ENCODE results near the gene TCF12. TPM values are rescaled to one million over a fixed set of nuclear protein-coding genes. Genes with fewer than 3 reads are reported as not detected.

The TCF12 gene
- total RNA-seq, 3 donors from 2014 or later, result 164 to 198 (median 174) TPM

DNA sequence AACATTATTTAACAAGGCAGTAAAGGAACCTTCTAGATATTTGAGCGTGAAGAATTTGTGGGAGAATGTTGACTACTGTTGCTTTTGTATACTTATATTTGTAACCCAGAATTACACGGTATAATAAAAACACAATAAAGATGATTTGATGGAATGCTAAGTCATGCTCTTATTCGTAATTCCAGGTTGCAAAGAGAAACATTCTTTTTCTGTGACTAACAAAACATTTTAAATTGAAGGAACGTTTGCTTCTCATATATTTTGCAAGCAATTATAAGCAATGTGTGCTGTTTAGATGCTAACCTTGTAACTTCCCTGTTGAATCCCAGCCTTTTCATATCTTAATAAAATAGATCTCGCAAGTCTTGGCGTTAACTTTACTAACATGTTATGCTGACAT is 333.5 kb downstream of the TCF12 start:
- H3K27ac ChIP-seq, result no peak overlapping the region
- H3K9me3 ChIP-seq, result no peaks in the 10 kb centered on the region
- intact Hi-C loops (cut with DNase I; ENCODE audit: low total_unique reads), result no loop called here
- TF ChIP-seq, protein P1, sequence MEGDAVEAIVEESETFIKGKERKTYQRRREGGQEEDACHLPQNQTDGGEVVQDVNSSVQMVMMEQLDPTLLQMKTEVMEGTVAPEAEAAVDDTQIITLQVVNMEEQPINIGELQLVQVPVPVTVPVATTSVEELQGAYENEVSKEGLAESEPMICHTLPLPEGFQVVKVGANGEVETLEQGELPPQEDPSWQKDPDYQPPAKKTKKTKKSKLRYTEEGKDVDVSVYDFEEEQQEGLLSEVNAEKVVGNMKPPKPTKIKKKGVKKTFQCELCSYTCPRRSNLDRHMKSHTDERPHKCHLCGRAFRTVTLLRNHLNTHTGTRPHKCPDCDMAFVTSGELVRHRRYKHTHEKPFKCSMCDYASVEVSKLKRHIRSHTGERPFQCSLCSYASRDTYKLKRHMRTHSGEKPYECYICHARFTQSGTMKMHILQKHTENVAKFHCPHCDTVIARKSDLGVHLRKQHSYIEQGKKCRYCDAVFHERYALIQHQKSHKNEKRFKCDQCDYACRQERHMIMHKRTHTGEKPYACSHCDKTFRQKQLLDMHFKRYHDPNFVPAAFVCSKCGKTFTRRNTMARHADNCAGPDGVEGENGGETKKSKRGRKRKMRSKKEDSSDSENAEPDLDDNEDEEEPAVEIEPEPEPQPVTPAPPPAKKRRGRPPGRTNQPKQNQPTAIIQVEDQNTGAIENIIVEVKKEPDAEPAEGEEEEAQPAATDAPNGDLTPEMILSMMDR (IDR thresholded peaks at IDR 0.05), result no peak
- TF ChIP-seq POLR2AphosphoS5 (IDR thresholded peaks at IDR 0.05) (no peak), POLR2A (IDR thresholded peaks at IDR 0.05) (no peak)
- no peak for DNase-seq (ENCODE audit: low spot score in 2 of 2)
- no peaks in the 10 kb centered on the region for H3K4me1 ChIP-seq
- H3K27me3 ChIP-seq, result no peaks in the 10 kb centered on the region
- H3K36me3 ChIP-seq, result no peaks in the 10 kb centered on the region
- no peak overlapping the region for H3K4me3 ChIP-seq

DNA sequence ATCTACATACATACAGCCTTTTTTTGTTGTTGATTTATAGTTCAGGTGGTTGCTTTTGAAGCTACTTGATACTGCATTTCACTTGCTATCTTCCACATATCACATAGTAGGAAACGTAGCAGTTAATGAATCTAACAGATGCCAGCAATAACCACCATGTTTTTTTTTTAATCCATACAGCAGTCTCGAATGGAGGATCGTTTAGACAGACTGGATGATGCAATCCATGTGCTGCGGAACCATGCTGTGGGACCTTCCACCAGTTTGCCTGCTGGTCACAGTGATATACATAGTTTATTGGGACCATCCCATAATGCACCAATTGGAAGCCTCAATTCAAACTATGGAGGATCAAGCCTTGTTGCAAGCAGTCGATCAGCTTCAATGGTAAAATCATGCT is 334.6 kb downstream of the TCF12 start:
- Histone ChIP-seq H3K9me3 (no peaks in the 10 kb centered on the region), H3K4me3 (no peak overlapping the region), H3K36me3 (no peaks in the 10 kb centered on the region), H3K27ac (no peak overlapping the region), H3K4me1 (no peaks in the 10 kb centered on the region), H3K27me3 (no peaks in the 10 kb centered on the region)
- no peak for DNase-seq (ENCODE audit: low spot score in 2 of 2)
- TF ChIP-seq, protein P1 (IDR thresholded peaks at IDR 0.05), result no peak
- no peak for TF ChIP-seq POLR2A (IDR thresholded peaks at IDR 0.05)
- no peak for TF ChIP-seq POLR2AphosphoS5 (IDR thresholded peaks at IDR 0.05)
- intact Hi-C loops (cut with DNase I; ENCODE audit: low total_unique reads), result no loop called here

DNA sequence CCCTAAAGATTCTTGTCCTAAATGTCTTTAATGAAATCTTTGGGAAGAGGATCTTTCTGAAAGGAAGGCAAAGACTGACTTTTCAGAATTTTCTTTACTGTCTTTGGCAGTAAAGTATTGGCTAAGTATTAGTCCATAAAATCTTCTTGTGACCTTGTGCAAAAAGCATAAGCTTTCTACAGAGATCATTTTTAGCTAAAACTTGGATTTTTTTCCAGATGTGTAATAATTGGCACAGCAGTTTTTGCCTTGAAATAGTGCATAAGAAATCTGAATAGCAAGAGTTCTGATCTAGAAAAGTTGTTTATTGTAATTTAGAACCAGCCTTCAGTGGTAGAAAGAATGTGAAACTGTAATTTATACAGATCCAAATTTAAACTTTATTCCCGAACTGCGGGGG is 335.1 kb downstream of the TCF12 start:
- H3K4me1 ChIP-seq, result no peaks in the 10 kb centered on the region
- no peak overlapping the region for H3K27ac ChIP-seq
- H3K9me3 ChIP-seq, result no peaks in the 10 kb centered on the region
- intact Hi-C loops (cut with DNase I; ENCODE audit: low total_unique reads), result no loop called here
- no peak for DNase-seq (ENCODE audit: low spot score in 2 of 2)
- TF ChIP-seq, protein P1 (IDR thresholded peaks at IDR 0.05), result no peak
- TF ChIP-seq POLR2AphosphoS5 (IDR thresholded peaks at IDR 0.05) (no peak), POLR2A (IDR thresholded peaks at IDR 0.05) (no peak)
- H3K27me3 ChIP-seq, result no peaks in the 10 kb centered on the region
- no peak overlapping the region for H3K4me3 ChIP-seq
- no peaks in the 10 kb centered on the region for H3K36me3 ChIP-seq

DNA sequence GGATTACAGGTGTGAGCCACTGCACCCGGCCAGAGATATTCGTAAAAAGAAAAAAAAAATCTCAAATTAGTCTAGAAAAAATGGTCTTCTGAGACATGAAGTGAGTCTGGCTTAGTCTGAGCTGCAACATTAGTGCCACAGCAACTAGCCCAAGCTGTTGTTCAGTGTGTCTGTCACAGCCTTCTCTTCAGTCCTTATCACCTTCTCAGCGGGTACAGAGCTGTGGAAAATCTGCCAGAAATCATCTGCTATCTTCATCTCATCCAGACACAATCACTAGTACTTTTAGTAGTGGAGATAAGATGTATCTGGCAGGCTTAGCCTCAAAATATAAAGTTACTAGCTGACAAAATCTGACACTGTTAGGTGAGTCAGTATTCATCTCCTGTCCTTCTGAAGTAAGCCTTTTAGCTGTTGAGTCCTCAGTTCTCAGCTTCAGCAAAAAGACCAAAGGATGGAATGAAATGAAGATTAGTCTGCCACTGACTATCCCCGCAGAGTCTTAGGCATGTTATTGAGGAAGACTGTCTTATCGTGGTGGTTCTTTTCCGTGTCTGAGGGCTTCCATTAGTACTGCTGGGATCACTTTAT is 337.4 kb downstream of the TCF12 start:
- H3K9me3 ChIP-seq, result no peaks in the 10 kb centered on the region
- DNase-seq (ENCODE audit: low spot score in 2 of 2), result no peak
- H3K4me1 ChIP-seq, result no peaks in the 10 kb centered on the region
- intact Hi-C loops (cut with DNase I; ENCODE audit: low total_unique reads), result no loop called here
- no peak overlapping the region for H3K4me3 ChIP-seq
- H3K36me3 ChIP-seq, result no peaks in the 10 kb centered on the region
- H3K27me3 ChIP-seq, result no peaks in the 10 kb centered on the region
- TF ChIP-seq, protein P1 (IDR thresholded peaks at IDR 0.05), result no peak
- TF ChIP-seq POLR2AphosphoS5 (IDR thresholded peaks at IDR 0.05) (no peak), POLR2A (IDR thresholded peaks at IDR 0.05) (no peak)
- H3K27ac ChIP-seq, result no peak overlapping the region

DNA sequence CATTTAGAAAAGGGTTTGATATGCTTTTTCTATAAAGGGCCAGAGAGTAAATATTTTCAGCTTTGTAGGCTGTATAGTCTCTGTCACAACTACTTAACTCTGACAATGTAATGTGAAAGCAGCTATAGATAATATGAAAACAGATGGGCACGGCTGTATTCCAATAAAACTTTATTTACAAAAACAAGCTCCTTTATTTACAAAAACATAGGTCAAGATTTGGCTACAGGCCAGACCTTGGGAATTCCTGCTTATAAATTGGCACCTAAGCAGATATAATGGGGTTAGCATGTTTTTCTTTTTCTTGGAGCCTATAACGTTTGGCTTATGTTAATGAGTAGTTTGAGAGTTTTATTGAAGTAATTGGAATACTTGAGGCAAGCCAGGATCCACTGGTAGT is 338.5 kb downstream of the TCF12 start:
- no peak overlapping the region for H3K4me3 ChIP-seq
- peaks cover 2% of the 10 kb centered on the region for H3K36me3 ChIP-seq
- DNase-seq (ENCODE audit: low spot score in 2 of 2), result no peak
- H3K4me1 ChIP-seq, result no peaks in the 10 kb centered on the region
- H3K9me3 ChIP-seq, result no peaks in the 10 kb centered on the region
- H3K27me3 ChIP-seq, result no peaks in the 10 kb centered on the region
- TF ChIP-seq, protein P1 (IDR thresholded peaks at IDR 0.05), result no peak
- TF ChIP-seq POLR2AphosphoS5 (IDR thresholded peaks at IDR 0.05) (no peak), POLR2A (IDR thresholded peaks at IDR 0.05) (no peak)
- intact Hi-C loops (cut with DNase I; ENCODE audit: low total_unique reads), result no loop called here
- no peak overlapping the region for H3K27ac ChIP-seq
